GM12891 (cell line): ENCODE measurements around the gene ZNF644.

ENCODE experiments used
- POLR2A ChIP-seq: IDR thresholded peaks from 2 replicates; pipeline ENCODE4 v1.6.1; 2011; ENCODE audit warnings: low read depth, low read length, control low read depth
- POLR2AphosphoS5 ChIP-seq: IDR thresholded peaks from 2 replicates; pipeline ENCODE4 v1.6.1; 2011; ENCODE audit warnings: low read depth, low read length, control low read depth
- TAF1 ChIP-seq: IDR thresholded peaks from 2 replicates; pipeline ENCODE4 v1.6.1; 2011; ENCODE audit warnings: low read depth, low read length, control low read depth

DNA sequence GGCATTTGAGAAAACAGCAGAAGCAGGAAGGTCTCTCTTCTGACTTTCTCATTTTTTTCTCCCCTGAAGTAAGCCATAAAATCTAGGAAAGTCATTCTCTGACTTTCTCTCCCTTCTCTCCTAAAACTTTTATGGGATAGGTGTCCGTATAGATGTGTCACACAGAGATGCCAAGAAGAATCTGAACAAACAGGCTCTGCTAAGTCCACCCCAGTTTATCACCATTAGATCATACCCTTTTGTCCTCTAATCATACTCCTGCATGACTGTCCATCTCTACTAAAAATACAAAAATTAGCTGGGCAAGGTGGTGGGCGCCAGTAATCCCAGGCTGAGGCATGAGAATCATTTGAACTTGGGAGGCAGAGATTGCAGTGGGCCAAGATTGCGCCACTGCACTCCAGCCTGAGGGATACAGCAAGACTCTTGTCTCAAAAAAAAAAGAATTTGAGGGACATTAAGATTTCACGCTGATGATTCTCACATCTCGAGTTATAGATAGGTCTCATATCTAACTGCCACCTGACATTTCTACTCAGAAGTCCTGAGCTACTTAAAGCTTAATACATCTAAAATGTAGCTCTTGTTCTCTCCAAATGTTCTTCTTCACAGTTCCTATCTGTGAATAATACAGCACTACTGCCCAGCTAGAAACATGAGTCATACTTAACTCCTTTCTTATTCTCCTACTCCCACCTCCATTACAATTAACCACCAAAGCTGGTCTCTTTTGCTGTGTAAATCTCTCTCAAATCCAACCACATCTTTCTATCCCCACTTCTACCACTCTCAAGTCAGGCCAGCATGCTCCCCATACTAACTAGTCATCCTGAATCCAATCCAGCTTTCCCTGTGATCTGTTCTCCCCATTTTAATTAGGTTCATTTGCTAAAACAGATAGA is 47.7 kb downstream of the ZNF644 start:
- no peak for TF ChIP-seq POLR2A
- no peak for TF ChIP-seq POLR2AphosphoS5
- TF ChIP-seq TAF1 = no peak
